ENCODE results near the gene HECW1. TPM values are rescaled to one million over a fixed set of nuclear protein-coding genes. Genes with fewer than 3 reads are reported as not detected.

HECW1 gene
- total RNA-seq, 4 donors from 2014 or later, result 1.2 to 3.9 (median 2.0) TPM

- ATAC-seq (no peak), DNase-seq (no peak)
- no peaks in the 10 kb centered on the region for H3K36me3 ChIP-seq
- H3K4me1 ChIP-seq, result peaks cover 0 to 3% of the 10 kb centered on the region in 2 donors
- in situ Hi-C loops (cut with MboI; ENCODE audit: low sequenced_read_pairs in 4 of 4), result no loop called here
- no peaks in the 10 kb centered on the region for H3K9me3 ChIP-seq
- no peak overlapping the region for H3K4me3 ChIP-seq
- no peaks in the 10 kb centered on the region for H3K27me3 ChIP-seq
- H3K27ac ChIP-seq, result no peak overlapping the region
- no peak for TF ChIP-seq CTCF (IDR thresholded peaks at IDR 0.05 in 4 of 5, conservative IDR thresholded peaks at IDR 0.05 in 1 of 5)
- TF ChIP-seq POLR2A (IDR thresholded peaks at IDR 0.05), result no peak
- intact Hi-C loops (cut with DNase I; ENCODE audit: low total_unique reads), result no loop called here
Measured at GRCh38 chr7:43553999-43554398, 441.6 kb downstream of the HECW1 start.

GRCh38 chr7:43554423-43554822 lies 442.0 kb downstream of the HECW1 start:
- no peak for TF ChIP-seq POLR2A (IDR thresholded peaks at IDR 0.05)
- no peak for TF ChIP-seq CTCF (IDR thresholded peaks at IDR 0.05 in 4 of 5, conservative IDR thresholded peaks at IDR 0.05 in 1 of 5)
- H3K27ac ChIP-seq, result no peak overlapping the region
- no peak for ATAC-seq
- H3K4me3 ChIP-seq, result no peak overlapping the region
- no peaks in the 10 kb centered on the region for H3K9me3 ChIP-seq
- intact Hi-C loops (cut with DNase I; ENCODE audit: low total_unique reads) (no loop called here), in situ Hi-C loops (cut with MboI; ENCODE audit: low sequenced_read_pairs in 4 of 4) (no loop called here)
- peaks cover 0 to 3% of the 10 kb centered on the region in 2 donors for H3K4me1 ChIP-seq
- no peaks in the 10 kb centered on the region for H3K36me3 ChIP-seq
- no peaks in the 10 kb centered on the region for H3K27me3 ChIP-seq
- no peak for DNase-seq

GRCh38 chr7:43557831-43558495 lies 445.5 kb downstream of the HECW1 start:
- Histone ChIP-seq H3K9me3 (no peaks in the 10 kb centered on the region), H3K4me1 (peaks cover 0 to 3% of the 10 kb centered on the region in 2 donors), H3K27me3 (no peaks in the 10 kb centered on the region), H3K36me3 (no peaks in the 10 kb centered on the region), H3K4me3 (no peak overlapping the region), H3K27ac (no peak overlapping the region)
- ATAC-seq (no peak), DNase-seq (no peak)
- TF ChIP-seq POLR2A (IDR thresholded peaks at IDR 0.05) (no peak), CTCF (IDR thresholded peaks at IDR 0.05 in 4 of 5, conservative IDR thresholded peaks at IDR 0.05 in 1 of 5) (no peak)
- intact Hi-C loops (cut with DNase I; ENCODE audit: low total_unique reads) (no loop called here), in situ Hi-C loops (cut with MboI; ENCODE audit: low sequenced_read_pairs in 4 of 4) (no loop called here)

GRCh38 chr7:43559171-43559945 lies 446.9 kb downstream of the HECW1 start:
- Histone ChIP-seq H3K4me1 (no peaks in the 10 kb centered on the region), H3K27me3 (no peaks in the 10 kb centered on the region), H3K36me3 (no peaks in the 10 kb centered on the region), H3K9me3 (no peaks in the 10 kb centered on the region), H3K27ac (no peak overlapping the region), H3K4me3 (no peak overlapping the region)
- DNase-seq (no peak), ATAC-seq (no peak)
- TF ChIP-seq POLR2A (IDR thresholded peaks at IDR 0.05) (no peak), CTCF (IDR thresholded peaks at IDR 0.05 in 4 of 5, conservative IDR thresholded peaks at IDR 0.05 in 1 of 5) (no peak)
- in situ Hi-C loops (cut with MboI; ENCODE audit: low sequenced_read_pairs in 4 of 4) (no loop called here), intact Hi-C loops (cut with DNase I; ENCODE audit: low total_unique reads) (no loop called here)
